GM15510 (cell line): ENCODE data around the gene CHD1.

Source experiments
- POLR2A ChIP-seq: IDR thresholded peaks from 3 replicates; pipeline ENCODE4 v1.6.1; 2011; ENCODE audit warnings: borderline replicate concordance; ENCODE audit not compliant: insufficient read length; ENCODE audit errors: extremely low read depth

The CHD1 gene

GRCh38 chr5:98928873-98929709 is at the start of gene CHD1:
TSS of gene CHD1 (minus strand) at chr5:98929007. CDS start at chr5:98926386, 2,621 bp downstream.
- TF ChIP-seq POLR2A, result peak; percentile 77

- no peak for TF ChIP-seq POLR2A
Measured at GRCh38 chr5:98978528-98978927, 49.7 kb upstream of the CHD1 start.

- no peak for TF ChIP-seq POLR2A
Measured at GRCh38 chr5:98977723-98978122, 48.9 kb upstream of the CHD1 start.

GRCh38 chr5:98975682-98976407 is 47.0 kb upstream of the CHD1 start:
- TF ChIP-seq POLR2A, result no peak

GRCh38 chr5:98975223-98975622 is 46.4 kb upstream of the CHD1 start:
- TF ChIP-seq POLR2A, result no peak

GRCh38 chr5:98969400-98969799 is 40.6 kb upstream of the CHD1 start:
- TF ChIP-seq POLR2A, result no peak

- TF ChIP-seq POLR2A, result no peak
Measured at GRCh38 chr5:98968056-98968564, 39.3 kb upstream of the CHD1 start.

- TF ChIP-seq POLR2A, result no peak
Measured at GRCh38 chr5:98965226-98965625, 36.4 kb upstream of the CHD1 start.

GRCh38 chr5:98964621-98965020 is 35.8 kb upstream of the CHD1 start:
- no peak for TF ChIP-seq POLR2A

GRCh38 chr5:98963019-98963418 is 34.2 kb upstream of the CHD1 start:
- no peak for TF ChIP-seq POLR2A

GRCh38 chr5:98962587-98962986 is 33.8 kb upstream of the CHD1 start:
- TF ChIP-seq POLR2A, result no peak

- no peak for TF ChIP-seq POLR2A
Measured at GRCh38 chr5:98961665-98962344, 33.0 kb upstream of the CHD1 start.

- no peak for TF ChIP-seq POLR2A
Measured at GRCh38 chr5:98957307-98957706, 28.5 kb upstream of the CHD1 start.

GRCh38 chr5:98954392-98955028 is 25.7 kb upstream of the CHD1 start:
- no peak for TF ChIP-seq POLR2A

GRCh38 chr5:98942847-98943246 is 14.0 kb upstream of the CHD1 start:
- TF ChIP-seq POLR2A, result no peak

- TF ChIP-seq POLR2A, result no peak
Measured at GRCh38 chr5:98941131-98941883, 12.5 kb upstream of the CHD1 start.
